ENCODE measurements around the gene HOXB6.

Gene HOXB6

DNA sequence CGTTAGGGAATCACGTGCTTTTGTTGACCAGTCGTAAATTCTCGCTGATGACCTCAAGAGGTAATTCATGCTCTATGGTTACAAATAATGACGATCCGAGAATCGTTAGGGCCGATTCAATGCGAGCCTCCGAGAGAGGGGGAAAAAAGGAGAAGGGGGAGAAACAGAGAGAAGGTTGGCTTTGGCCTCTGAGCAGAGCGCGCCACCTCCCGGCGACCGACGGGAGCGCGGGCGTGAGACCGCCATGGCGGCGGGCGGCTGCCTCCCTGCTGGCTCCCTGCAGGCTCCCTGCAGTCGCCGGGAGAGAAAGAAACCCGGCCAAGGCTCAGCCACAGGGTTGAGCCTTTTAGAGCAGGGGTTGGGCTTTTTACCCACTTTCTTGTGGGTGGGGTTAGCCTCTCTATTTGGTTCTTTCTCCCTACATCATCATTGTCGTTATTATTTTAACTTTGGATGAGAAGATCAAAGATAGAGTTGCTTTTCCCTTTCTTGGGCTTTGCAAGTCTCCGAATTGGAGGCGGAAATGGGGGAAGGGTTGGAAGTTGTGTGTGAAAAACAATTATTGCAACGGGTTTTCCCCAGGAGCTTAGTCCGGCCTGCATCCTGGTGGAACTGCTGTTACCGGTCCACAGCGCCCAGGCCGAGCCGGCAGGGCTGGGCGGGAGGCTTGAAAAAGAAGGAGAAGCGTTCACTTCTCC lies 10.8 kb downstream of the HOXB6 start:
- peak; percentile 98 for DNase-seq

DNA sequence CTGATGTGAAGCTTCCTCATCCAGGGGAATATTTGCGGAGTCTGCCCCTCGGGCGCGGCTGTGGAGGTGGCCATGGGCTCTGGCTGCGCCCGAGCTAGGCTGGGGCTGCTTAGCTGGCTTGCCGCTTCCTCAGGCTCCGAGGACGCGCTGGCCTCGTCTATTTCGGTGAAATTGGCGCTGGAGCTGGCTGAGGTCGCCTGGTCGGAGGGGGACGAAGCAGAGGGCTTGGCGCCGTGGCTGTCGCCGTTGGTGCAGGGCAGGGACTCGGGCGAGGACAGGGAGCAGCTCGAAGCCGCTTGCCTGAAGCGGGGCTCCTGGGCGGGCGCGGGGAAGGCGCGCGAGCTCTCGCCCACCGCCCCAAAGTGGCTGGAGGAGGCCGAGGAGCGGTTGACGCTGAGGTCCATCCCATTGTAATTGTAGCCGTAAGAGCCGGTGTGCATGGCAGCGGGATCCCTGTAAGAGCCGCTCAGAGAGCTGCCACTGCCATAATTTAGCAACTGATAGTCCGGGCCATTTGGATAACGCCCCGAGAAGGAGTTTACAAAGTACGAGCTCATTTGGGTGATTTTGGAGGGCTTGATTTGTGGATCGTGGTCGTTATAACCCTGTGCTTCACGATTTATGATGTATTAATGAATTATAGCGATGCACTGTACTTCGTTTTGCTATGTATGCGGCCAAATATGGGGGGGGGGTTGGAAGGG lies 11.5 kb downstream of the HOXB6 start, which contains the start of gene HOXB5:
TSS of gene HOXB5 (minus strand) at position 654 of the 704 bp plus-strand sequence. CDS start at position 557, 97 bp downstream.
- DNase-seq, result peak; percentile 85

DNA sequence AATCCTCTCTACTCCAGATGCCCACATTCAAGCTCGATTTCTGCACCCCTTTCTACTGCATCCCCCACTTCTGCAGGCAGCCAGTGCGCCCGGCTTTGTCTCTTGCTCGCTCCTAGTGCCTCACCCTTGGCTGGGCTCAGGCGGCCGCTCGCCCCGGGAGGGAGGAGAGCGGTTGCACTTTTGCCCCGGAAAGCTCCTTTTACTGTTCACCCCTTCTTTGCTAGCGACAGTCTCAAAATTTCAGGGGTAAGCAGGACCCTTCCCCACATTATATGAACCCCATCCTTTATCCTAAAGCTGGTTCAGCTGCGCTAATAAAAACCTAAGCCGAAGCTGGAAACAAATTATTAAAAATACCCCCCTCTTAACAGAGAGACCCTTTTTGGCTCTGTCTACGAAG lies 12.2 kb downstream of the HOXB6 start:
- DNase-seq, result no peak

DNA sequence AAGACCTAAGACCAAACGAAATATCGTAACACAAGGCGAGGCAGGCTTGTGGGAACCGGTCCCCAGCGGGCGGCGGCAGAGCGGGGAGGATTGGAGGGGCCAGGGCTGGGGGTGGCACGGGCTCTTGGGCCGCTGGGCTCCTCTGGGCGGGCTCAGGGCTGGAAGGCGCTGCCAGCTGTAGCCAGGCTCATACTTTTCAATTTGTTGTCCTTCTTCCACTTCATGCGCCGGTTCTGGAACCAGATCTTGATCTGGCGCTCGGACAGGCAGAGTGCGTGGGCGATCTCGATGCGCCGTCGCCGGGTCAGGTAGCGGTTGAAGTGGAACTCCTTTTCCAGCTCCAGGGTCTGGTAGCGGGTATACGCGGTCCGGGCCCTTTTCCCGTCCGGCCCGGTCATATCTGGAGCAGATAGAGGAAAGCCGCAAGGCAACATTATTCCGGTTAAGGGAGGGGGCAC lies 12.7 kb downstream of the HOXB6 start:
- DNase-seq, result peak; percentile 71

DNA sequence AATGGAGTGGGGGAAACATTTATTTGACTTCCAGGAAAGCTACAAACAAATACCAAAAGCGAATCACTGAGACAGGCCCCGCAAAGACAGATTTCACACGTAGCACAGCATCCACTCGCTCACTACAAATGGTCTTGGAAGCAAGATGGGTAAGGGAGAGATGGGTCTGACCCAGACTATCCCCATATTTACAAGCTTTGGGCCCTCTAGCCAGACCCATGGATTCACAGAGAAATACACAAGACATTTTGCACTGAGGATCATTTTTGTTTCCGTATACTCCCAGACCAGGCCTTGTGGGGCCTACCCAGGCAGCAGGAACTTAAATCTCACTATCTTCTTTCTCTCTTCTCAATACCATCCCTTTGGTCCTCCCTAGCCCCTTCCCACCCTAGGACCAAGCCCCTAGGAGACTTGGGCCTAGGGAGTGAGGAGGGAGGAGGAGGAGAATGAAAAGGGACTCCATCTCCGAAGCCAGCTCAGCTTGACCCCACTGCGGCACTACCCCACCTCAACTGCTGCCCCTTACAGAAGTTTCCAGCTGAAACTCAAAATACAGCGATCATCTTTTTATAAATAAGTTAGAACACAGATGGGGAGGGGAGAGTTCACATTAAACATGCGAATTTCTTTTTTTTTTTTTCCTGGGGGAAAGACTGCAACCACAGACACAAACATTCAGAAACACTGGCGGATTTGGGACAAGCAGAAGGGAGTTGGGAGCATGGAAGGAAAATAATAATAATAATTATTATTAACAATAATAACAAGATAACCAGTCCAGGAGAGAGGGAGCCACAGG lies 13.3 kb downstream of the HOXB6 start:
- no peak for DNase-seq

DNA sequence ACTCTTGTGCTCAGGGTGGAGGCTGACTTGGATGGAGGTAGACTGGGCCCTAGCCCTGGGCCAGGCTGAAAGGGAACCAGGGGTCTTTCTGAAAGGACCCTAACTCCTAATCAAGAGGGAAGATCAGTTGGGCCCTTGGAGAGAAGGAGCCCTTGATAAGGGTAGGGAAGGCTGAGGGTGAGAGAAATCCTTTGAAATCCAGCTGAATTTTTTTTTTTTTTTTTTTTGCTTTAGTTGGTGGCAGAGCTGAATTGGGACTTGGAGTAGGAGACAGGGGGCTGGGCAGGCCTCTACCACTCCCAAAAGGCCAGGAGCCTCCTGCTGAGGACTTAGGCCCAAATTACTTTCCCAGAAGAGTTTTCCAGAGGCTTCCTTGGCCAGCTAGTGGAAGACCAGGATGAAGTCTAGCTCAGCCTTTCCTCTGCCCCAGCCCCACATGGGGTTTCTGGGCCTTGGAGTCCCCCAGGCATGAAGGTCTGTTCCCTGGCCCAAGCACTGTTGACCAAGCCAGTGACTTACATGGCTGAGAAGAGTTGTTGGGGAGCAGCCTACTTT lies 14.1 kb downstream of the HOXB6 start:
- DNase-seq, result peak; percentile 58

DNA sequence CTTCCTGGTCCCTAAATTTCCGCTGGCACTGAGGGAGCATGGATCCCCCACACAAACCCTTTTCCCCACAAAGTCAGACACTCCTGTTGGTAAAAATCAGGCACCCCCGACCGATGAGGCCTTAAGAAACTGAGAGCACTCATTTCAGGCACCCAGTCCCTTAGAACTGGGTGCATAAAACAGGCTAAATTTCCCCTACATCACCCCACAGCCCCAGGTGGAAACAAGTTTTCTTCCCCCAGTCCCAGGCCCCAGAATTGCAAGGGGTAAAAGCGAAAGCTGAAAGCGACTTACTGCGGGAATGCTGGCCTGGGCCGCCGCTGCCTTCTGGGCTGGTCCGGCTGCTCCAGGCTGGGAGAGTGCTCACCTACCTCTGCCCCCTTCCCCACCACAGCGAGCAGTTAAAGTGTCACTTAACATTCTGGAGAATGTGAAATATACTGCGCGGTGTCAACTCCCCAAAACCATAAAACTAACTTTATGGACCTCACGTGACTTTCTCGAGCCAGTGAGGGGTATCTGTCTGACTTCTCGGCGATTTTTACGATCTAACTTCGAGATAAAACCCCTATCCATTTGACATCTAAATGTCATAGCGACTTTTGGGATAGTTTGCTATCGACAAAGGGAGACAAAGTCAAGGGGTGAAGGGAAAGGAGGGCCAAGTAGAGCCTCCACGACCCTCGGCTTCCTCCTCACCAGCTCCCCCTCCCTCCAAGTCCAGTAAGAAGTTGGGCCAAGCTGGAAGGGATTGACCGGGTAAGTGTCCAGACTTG lies 14.8 kb downstream of the HOXB6 start, which contains the start of gene HOXB3:
TSS of gene HOXB3 (minus strand) at position 411 of the 776 bp plus-strand sequence. CDS start 37,767 bp downstream, outside the sequence.
- DNase-seq, result peak; percentile 84

DNA sequence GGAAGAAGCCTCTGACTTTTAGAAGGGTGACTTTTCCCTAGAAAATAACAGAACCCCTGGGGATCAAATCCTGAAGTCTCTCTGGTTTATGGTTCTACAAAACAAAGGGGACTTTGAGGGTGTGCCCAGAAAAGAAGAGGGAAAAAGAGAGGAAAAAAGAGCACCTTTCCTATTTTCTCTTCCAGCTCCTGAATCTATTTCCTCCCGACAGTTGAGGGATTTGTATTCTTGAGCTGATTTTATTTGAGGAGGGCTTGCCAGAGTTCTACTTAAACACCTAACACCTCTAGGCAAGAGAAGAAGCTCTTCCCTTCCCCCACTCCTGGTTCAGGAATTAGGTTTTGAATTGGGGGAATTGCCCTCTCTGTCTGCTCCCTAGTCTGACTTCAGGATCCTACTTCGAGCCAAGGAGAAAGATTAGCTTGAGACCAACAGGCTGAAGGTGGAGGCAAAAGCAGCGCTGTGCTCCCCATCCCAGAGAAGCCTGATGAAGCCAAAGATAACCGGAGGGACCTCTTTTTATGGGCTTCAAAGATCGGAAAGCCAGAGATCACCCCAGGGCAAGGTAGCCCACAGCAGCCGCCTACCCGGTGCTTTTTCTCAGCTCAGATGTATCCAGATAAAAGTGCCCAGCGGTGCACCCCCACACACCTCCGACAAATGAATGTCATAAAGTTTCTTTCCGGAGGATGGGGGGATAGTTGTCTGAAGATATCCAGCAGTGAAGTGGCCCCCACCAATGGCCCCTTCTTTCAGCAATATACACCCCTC lies 15.5 kb downstream of the HOXB6 start:
- no peak for DNase-seq

DNA sequence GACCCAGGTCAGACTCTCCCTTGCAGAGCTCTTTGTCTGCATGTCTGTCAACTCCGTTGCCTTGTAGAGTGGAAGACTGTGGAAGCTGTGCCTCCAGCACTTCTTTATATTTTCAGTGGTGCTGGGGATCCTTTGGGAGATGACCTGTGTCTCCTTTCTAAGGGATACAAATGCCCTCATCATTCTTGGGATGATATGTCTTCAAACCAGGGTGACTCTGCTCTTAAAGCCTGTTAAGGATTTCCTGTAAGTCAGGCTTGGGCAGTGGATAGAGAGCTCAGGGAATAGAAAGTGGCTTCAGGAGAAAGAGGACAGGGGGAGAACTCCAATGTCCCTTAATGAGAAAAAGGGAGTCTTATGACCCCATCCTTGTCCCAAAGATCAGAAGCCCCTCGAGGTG lies 16.3 kb downstream of the HOXB6 start:
- DNase-seq, result no peak

DNA sequence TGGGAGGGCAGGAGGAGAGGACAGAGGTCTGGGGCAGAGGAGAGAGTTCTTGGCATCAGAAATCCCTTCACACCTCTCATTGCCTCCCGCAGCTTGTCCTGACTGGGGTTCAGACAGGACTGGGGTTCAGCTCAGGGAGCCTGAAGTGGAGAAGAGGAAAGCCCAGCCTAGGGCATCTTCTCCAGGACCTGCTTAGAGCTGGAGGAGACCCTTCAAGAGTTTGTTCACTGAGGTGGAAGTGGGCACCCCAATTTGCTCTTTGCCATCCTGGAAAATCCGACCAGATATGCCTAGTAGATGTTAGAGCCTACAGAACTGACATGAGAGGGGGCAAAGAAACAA lies 16.7 kb downstream of the HOXB6 start:
- no peak for DNase-seq

DNA sequence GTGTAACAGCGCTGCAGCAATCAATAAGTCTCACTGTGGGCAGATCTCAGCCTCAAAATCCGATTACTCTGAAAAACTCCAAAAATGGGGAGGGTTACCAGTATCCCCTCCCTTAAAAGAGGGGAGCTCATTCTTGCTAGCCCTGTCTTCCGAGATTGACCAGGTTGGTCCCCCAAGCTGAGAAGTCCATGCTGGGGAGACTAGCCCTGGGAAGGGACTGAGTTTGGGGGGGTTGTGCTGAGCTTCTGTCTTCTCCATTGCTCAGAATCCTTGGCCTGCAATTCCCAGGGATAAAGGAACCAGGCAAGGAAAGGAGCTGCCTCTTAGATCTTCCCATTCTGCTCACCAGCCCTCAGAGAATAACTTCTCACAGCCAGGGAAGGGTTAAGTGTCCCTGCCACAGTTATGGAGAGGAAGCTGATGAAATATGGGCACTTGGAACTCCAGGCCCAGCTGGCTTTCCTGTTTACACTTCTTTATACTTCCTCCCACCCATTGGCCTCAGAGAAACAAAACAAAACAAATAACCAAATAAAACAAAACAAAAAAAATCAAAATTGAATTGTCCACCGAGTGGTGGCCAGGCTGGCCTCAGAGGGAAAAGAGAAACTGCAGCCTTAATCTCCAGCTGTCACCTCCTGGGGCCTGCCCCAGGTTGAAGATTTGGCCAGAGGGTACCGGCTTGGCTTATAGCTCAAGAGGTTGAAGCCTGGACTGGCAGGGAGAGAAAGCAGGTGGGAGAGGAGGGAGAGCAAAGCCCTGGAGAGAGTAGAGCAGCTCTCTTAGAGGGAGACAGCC lies 17.3 kb downstream of the HOXB6 start:
- DNase-seq, result no peak

DNA sequence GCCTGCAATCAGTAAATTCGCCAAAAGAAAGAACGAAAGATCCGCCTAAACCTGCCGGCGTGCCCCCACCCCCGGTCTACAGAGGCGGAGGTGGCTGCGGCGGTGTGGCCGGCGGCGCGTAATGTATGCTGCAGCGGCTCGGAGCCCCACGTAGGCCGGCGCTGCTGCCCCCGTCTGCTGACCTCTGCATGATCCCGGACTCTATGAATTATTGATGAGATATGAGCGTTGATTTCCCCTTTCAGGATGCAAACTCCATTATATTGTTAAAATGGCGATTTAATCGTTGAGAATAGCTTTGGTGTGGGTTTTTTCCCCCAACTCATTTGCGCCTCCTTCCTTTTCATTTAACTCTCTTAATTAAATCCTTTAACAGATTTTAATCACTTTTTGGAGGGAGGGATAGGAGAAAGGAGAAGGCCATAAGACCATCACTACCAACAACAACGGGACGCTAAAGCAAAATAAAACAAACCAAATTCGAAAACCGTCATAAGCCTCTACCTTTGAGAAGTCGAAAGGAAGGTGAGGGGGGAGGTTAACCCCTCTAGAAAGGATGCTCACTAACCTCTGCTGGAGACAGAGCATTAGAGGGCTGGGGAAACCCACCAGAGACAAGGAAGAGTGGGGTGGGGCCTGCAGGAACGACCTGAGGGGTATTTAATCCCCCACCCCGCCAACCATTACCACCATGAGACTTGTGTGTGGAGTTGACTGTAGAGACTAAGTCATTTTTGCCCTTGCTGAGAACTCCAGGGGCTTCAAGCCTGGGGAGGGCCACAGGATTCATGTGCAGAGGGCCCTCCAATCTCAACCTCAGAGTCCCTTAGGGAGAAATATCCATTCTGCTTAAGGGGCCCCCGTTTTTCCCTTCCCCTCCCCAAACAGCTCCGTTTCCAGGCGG lies 18.2 kb downstream of the HOXB6 start:
- no peak for DNase-seq

DNA sequence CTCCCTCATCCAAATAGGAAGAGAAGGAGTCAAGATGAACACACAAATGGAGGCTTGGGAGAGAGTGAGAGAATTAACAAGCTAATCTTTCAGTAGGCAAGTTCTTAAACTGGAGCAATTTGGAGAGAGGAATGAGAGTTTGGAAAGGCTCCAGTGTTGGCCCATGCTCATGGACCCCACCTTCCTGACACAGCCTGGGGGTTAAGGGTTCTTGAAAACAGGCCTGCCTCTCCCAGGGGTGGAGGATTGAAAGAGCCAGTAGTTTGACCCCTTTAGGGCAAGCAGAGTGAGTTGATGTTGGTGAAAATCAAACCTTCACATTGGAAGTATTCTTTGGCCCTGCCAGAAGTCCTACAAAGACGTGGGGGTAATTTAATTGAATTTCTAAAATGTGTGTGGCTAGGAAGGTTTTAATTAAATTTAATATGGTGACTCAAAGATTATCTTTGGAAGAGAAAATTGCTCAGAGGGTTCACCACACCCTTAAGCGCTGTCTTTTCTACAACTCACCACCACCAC lies 20.5 kb downstream of the HOXB6 start:
- DNase-seq, result no peak

DNA sequence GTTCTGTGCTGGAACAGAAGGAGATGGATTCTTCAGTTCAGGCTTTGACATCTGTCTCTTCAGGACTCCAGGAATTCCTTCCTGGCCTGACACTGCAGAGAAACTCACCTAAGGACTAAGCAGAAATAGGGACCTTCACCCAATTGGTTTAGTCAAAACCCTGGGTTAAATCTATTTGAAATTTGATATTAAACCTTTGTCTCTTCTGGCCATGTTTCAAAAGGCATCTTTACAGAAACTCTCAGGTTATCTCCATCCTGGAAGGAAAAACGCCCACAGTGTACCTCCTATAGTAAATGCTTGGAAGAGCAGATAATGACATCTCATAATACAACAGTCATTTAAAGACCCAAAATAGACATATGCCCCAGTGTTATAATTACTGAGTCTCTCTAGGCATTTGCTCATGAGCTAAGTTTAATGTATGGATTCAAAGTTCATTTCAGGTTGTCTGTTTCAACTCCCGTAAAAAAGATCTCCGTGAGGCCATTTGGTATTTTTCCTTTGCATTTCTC lies 21.0 kb downstream of the HOXB6 start:
- DNase-seq, result no peak

DNA sequence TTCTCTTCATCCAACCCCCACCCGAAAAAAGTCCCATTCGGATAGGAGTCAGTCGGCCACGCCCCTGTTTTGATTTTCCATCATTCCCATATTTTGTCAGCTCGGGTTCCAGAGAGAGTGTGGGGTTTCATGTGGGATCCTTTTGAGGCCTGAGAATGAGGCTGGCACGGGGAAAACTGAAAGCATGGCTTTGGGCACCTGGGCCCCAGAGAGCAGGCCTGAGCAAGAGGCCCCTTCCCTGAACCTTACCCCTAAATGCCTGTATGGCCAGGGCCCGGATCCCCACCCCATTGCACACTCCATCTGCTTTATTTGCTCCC lies 22.1 kb downstream of the HOXB6 start:
- no peak for DNase-seq

DNA sequence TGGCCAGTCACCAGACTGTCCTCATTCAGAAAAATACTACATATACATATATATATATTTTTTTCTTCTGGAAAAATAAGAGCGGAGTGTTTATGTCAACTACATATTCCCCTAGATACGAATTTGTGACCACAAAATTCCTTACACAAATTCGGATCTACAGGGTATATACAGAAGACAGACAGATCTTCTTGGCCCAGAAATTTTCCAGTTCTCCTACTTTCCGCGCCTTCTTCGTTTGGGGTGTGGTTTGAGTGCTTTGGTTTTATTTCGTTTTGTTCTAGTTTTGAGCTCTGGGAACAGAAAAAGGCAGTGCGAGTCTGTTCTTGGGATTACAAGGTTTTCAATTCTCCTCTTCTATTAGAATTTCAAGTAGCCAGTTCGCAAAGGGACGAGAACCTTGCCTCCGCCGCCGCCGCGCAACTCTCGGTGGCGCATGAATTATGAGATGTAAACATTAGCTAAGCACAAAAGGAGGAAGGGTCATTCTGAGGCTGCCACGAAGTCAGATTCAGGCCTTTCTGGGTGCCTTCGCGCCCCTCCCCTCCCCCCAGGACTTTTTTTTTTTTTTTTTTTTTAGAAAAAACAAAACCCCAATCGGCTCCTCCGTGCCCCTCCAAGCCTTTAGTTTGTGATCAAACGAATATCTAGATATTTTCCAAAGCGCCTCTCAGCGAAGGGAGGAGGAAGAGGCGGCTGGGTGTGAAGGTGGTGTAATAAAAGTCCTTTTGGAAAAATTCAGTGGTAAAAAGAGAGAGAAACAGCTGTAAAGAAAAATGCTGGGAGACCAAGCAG lies 24.8 kb downstream of the HOXB6 start:
- DNase-seq, result no peak

DNA sequence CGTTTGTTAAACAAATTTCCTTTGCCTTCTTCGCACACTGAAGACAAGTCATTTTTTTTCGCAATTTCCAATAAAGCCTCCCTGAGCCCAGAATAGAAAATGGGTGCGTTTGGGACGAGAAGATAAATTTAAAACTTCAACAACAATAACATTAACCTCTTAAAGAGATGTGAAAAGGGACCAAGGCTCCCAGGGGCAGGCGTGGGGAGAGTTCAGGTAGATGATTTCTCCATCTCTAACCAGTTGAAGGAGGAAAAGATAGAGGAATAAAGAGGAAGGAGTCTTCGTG lies 25.4 kb downstream of the HOXB6 start:
- DNase-seq, result no peak

DNA sequence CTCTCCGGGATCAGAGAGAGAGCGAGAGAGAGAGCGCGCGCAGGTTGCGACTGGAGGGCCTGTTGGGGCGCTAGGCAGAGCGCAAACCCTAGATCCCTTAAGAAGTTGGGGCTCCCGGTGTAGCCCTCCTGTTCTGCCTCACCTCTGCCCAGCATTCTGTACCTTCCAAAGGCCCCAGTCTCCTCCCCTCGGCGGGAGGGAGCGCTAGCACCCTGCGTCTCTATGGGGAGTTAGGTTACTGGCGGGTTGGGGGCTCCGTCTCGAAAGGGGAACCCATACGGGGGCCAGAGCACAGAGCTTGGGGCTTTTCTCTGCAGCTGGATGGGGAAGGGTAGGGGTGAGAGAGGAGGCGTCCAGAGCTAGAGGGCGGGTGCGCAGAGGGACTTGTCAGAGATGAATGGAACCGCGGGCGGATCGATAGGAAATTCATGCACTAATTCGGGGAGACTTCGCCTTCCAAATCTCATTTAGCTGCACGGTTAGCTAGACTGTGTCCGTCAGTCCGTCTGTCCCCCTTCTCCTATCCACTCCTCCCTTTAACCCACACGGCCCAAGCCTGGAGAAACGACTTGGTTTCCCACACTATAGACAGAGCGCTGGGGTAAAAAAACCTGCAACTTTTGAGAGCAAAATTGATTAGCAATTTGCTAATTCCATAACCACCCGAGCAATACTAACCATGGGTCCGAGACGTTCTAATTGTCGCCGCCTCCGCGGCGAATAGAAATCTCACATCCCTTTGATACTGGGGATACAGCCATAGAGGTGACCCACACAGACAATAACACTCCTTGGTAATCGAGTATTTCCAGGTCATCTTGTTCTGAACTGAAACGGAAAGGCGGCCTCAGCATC lies 25.9 kb downstream of the HOXB6 start:
- DNase-seq, result no peak

Measured in islet precursor cell (in vitro differentiated cells).